ENCODE data around the gene BICC1.

BICC1 gene

DNA sequence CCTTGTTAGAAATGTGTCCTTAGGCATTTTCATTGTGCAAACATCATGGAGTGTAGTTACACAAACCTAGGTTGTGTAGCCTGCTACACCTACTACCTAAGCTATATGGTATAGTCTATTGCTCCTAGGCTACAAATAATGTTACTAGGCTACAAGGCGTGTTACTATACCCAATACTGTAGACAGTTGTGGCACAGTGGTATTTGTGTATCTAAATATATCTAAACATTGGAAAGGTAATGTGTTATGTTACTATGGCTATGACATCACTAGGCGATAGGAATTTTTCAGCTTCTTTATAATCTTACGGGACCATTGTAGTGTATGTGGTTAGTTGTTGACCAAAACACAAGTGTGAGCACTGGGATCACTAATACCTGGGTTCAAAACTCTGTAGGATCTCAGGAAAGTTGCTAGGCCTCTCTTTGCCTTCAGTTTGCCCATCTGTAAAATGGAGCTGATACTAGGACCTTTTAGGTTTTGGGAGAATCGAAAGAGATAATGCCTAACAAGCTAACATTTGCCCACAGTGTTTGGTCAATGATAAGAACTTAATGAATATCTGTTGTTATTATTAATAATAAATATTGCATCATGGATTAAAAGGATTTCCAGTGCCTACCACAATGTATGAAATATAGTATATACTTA lies 2.7 kb downstream of the BICC1 start:
- no peak for DNase-seq (ENCODE audit: low spot score)

- DNase-seq (ENCODE audit: low spot score), result no peak
These were observed 3.4 kb downstream of the BICC1 start for GRCh38 chr10:58516119-58516518.

GRCh38 chr10:58516671-58517070 lies 4.0 kb downstream of the BICC1 start:
- no peak for DNase-seq (ENCODE audit: low spot score)

- DNase-seq (ENCODE audit: low spot score), result no peak
These were observed 4.4 kb downstream of the BICC1 start for GRCh38 chr10:58517081-58517480.

DNA sequence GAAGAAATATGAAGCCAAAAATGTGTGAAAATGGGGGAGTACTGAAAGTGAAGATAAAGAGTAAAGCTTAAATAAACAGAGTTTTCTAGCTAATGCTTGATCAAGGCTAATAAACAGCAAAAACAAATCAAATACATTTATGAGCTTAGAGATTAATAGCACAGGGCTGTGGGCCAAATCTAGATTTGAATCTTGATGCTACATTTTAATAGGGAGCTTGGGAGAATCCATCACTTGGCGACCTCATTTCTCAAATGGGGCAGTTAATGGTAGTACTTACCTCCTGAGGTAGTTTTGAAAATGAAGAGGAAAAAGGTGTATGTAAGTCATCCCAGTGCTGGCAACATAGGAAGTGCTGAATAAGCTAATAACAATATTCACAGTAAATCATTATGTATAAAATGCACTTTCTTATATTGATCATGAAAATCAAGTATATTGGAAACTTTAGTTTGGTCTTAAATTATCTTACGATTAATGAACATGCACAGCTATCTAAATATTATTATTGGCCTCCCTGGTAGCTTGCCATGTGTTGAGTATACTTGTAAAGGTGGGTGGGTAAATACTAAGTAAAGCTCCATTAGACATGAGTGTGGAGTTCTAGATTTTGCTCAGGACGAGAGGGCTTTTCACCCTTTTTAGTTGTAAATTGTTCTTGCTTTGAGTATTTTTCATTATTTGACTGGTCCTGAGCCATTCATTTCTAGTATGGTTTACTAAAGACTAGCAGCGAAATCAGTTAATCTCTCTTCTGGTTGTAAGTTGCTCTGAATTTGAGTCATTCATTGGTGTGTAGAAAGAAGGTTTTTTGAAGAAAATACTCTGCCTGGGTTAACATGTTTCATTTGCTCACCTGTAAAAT lies 5.1 kb downstream of the BICC1 start:
- no peak for DNase-seq (ENCODE audit: low spot score)

GRCh38 chr10:58518775-58519174 lies 6.1 kb downstream of the BICC1 start:
- DNase-seq (ENCODE audit: low spot score), result no peak

GRCh38 chr10:58529077-58529728 lies 16.5 kb downstream of the BICC1 start:
- no peak for DNase-seq (ENCODE audit: low spot score)

- DNase-seq (ENCODE audit: low spot score), result peak; percentile 62
These were observed 18.5 kb downstream of the BICC1 start for GRCh38 chr10:58531084-58531695.

- DNase-seq (ENCODE audit: low spot score), result no peak
These were observed 22.6 kb downstream of the BICC1 start for GRCh38 chr10:58535311-58535710.

DNA sequence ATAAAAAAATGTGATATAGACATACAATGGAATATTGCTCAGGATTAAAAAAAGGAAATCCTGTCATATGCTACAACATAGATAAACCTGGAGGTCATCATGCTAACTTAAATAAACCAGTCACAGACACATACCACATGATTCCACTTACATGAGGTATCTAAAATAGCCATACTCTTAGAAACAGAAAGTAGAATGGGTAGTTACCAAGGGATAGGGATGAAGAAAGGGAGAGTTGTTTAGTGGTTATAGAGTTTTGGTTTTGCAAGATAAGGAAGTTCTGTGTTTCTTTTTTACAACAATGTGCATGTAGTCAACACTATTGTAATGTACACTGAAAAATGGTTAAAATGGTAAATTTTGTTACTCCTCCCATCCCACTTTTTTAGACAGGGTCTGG lies 30.5 kb downstream of the BICC1 start:
- DNase-seq (ENCODE audit: low spot score), result no peak

DNA sequence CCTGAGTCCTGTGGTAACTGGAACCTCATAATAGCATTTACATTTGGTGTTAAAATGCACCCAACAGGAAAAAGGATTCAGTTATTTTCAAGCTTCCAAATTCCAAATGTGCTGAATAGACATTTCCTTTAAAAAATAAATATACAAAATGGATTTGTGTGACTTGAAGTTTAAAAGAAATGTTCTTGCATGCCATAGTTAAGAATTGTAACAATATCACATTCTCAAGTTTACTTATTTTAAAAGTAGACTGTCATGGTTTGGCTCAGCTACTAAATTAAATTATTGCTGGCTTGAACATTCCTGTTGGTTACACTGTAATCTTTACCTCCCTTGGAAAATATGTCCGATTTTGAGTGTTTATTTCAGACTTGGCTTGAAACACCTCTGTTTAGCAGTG lies 31.5 kb downstream of the BICC1 start:
- no peak for DNase-seq (ENCODE audit: low spot score)

GRCh38 chr10:58545427-58545826 lies 32.8 kb downstream of the BICC1 start:
- DNase-seq (ENCODE audit: low spot score), result no peak

- DNase-seq (ENCODE audit: low spot score), result no peak
These were observed 33.5 kb downstream of the BICC1 start for GRCh38 chr10:58546137-58546536.

GRCh38 chr10:58546722-58547445 lies 34.2 kb downstream of the BICC1 start:
- DNase-seq (ENCODE audit: low spot score), result no peak

- no peak for DNase-seq (ENCODE audit: low spot score)
These were observed 35.3 kb downstream of the BICC1 start for GRCh38 chr10:58547963-58548362.

DNA sequence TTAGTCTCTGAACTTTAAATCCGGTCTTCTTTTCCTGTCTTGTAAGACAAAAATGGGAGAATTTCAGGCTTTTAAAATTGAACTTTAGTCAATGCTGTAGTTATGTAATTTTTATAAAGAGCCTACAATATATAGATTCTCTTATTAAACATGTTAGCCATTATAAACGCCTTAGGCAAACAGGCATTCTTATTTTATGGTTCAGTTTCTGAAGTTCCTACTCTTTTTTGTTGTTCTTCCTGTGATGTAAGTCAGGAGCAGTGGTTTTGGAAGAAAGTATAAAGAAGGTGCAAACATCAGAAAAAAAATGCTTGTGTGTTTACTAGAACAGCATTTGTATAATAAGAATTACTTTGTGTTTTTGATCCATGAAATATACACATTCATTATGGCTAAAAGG lies 41.6 kb downstream of the BICC1 start:
- no peak for DNase-seq (ENCODE audit: low spot score)

GRCh38 chr10:58555170-58555929 lies 42.7 kb downstream of the BICC1 start:
- DNase-seq (ENCODE audit: low spot score), result no peak

DNA sequence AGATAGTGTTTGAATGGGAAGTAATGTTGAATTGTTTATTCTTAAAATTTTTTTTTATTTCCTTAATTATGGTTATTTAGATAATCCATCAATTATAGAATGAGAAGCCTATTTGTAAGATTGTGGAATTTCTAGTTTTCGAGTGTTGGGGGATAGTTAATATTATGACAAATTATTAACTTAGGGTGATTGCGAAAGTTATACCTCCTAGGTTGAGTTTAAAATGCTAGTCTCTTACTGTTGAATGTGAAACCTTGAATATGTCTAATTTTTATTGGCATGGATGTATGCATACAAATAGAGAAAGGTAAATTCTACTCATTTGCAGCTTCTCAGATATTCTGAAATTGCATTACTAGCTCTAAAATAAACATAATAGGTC lies 43.2 kb downstream of the BICC1 start:
- DNase-seq (ENCODE audit: low spot score), result no peak

- no peak for DNase-seq (ENCODE audit: low spot score)
These were observed 44.0 kb downstream of the BICC1 start for GRCh38 chr10:58556516-58557165.

GRCh38 chr10:58557714-58558113 lies 45.0 kb downstream of the BICC1 start:
- DNase-seq (ENCODE audit: low spot score), result no peak

- no peak for DNase-seq (ENCODE audit: low spot score)
These were observed 47.4 kb downstream of the BICC1 start for GRCh38 chr10:58560068-58560467.
